Hepatocyte (in vitro differentiated cells): Measurements from ENCODE around the gene SPNS2. TPM values are rescaled to one million over a fixed set of nuclear protein-coding genes. Genes with fewer than 3 reads are reported as not detected.
A peak's percentile ranks its signal among the peaks of the same experiment; 100 is the strongest.

Experiments used
- DNase-seq: peaks from one replicate; pipeline ENCODE4 v3.0.0-alpha.2; 2016; ENCODE audit warnings: low spot score
- H2AFZ ChIP-seq: fragments of 200-600 bp; sonication (generic); 2 replicates; pipeline ENCODE4 v1.6.0; 2016; ENCODE audit warnings: antibody characterized with exemption, mild to moderate bottlenecking
- H3K27ac ChIP-seq: fragments of 200-600 bp; sonication (generic); 2 replicates; pipeline ENCODE4 v1.5.1; 2016; ENCODE audit warnings: mild to moderate bottlenecking
- H3K27me3 ChIP-seq: fragments of 200-600 bp; sonication (generic); 2 replicates; pipeline ENCODE4 v1.6.1; 2016
- H3K36me3 ChIP-seq: fragments of 200-600 bp; sonication (generic); replicated peaks from 2 replicates; pipeline ENCODE4 v1.5.1; 2016; ENCODE audit warnings: low read depth; ENCODE audit not compliant: insufficient read depth
- H3K4me1 ChIP-seq: fragments of 200-600 bp; sonication (generic); 2 replicates; pipeline ENCODE4 v1.5.1; 2016; ENCODE audit warnings: mild to moderate bottlenecking, moderate library complexity; ENCODE audit not compliant: insufficient read depth
- H3K4me2 ChIP-seq: fragments of 200-600 bp; sonication (generic); 2 replicates; pipeline ENCODE4 v1.6.0; 2016
- H3K4me3 ChIP-seq: fragments of 200-600 bp; sonication (generic); 2 replicates; pipeline ENCODE4 v1.5.1; 2016; ENCODE audit warnings: mild to moderate bottlenecking
- H3K79me2 ChIP-seq: fragments of 200-600 bp; sonication (generic); 2 replicates; pipeline ENCODE4 v1.6.0; 2017; ENCODE audit warnings: mild to moderate bottlenecking
- H3K9me2 ChIP-seq: fragments of 200-600 bp; sonication (generic); replicated peaks from 2 replicates; pipeline ENCODE4 v1.6.0; 2017; ENCODE audit warnings: mild to moderate bottlenecking; ENCODE audit not compliant: insufficient read depth
- H3K9me3 ChIP-seq: fragments of 200-600 bp; sonication (generic); 2 replicates; pipeline ENCODE4 v1.5.1; 2016; ENCODE audit warnings: low read depth, mild to moderate bottlenecking
- H4K20me1 ChIP-seq: fragments of 200-600 bp; sonication (generic); 2 replicates; pipeline ENCODE4 v1.6.0; 2016; ENCODE audit warnings: mild to moderate bottlenecking; ENCODE audit not compliant: insufficient read depth, poor library complexity, severe bottlenecking
- EZH2 ChIP-seq: fragments of 200-600 bp; sonication (generic); IDR thresholded peaks from 2 replicates; pipeline ENCODE4 v1.6.1; 2016; ENCODE audit warnings: antibody characterized with exemption, mild to moderate bottlenecking, borderline replicate concordance
- EZH2phosphoT487 ChIP-seq: fragments of 200-600 bp; sonication (generic); IDR thresholded peaks from one replicate; pipeline ENCODE4 v1.6.1; 2018; ENCODE audit warnings: antibody characterized with exemption, mild to moderate bottlenecking, low read depth, moderate library complexity; ENCODE audit not compliant: unreplicated experiment, severe bottlenecking
- WGBS: methylation state at CpG from one replicate; pipeline ENCODE4 v1.1.6; 2016; ENCODE audit warnings: low lambda C conversion rate; ENCODE audit errors: missing lambda C conversion rate; 5-methylcytosine and 5-hydroxymethylcytosine counted together
- polyA plus RNA-seq: library from polyadenylated mRNA; unstranded; fragments of >200 nt; fragmentation: Nextera tagmentation; extraction: Ambion mirVana; gene quantifications from 2 replicates; pipeline ENCODE4 v1.2.1, GENCODE V29; 2016
- total RNA-seq: library from RNA; depleted of rRNA; stranded (reverse); fragments of >200 nt; gene quantifications from 2 replicates; pipeline ENCODE4 v1.2.3, GENCODE V29; 2014
- TF ChIP-seq, protein P1 (sequence below): fragments of 200-600 bp; sonication (generic); IDR thresholded peaks from 2 replicates; pipeline ENCODE4 v1.5.1; 2016; ENCODE audit warnings: antibody characterized with exemption, mild to moderate bottlenecking; ENCODE audit not compliant: poor library complexity

The SPNS2 gene
- total and polyA plus RNA-seq, 2 experiments from 2014 or later: 5.6 to 10.3 TPM

GRCh38 chr17:4479340-4479981 is 19.2 kb upstream of the SPNS2 start:
- Histone ChIP-seq H3K36me3 (no peaks in the 10 kb centered on the region), H3K27ac (peak overlapping the region; percentile 85), H4K20me1 (no peaks in the 10 kb centered on the region), H3K4me1 (peaks cover 65% of the 10 kb centered on the region), H3K4me3 (no peak overlapping the region), H3K27me3 (no peaks in the 10 kb centered on the region), H3K9me2 (no peaks in the 10 kb centered on the region), H3K4me2 (no peak overlapping the region), H3K9me3 (no peaks in the 10 kb centered on the region), H3K79me2 (no peaks in the 10 kb centered on the region), H2AFZ (no peak overlapping the region)
- TF ChIP-seq, protein P1, sequence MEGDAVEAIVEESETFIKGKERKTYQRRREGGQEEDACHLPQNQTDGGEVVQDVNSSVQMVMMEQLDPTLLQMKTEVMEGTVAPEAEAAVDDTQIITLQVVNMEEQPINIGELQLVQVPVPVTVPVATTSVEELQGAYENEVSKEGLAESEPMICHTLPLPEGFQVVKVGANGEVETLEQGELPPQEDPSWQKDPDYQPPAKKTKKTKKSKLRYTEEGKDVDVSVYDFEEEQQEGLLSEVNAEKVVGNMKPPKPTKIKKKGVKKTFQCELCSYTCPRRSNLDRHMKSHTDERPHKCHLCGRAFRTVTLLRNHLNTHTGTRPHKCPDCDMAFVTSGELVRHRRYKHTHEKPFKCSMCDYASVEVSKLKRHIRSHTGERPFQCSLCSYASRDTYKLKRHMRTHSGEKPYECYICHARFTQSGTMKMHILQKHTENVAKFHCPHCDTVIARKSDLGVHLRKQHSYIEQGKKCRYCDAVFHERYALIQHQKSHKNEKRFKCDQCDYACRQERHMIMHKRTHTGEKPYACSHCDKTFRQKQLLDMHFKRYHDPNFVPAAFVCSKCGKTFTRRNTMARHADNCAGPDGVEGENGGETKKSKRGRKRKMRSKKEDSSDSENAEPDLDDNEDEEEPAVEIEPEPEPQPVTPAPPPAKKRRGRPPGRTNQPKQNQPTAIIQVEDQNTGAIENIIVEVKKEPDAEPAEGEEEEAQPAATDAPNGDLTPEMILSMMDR: no peak
- no peak for TF ChIP-seq EZH2phosphoT487
- TF ChIP-seq EZH2: no peak
- no peak for DNase-seq
- 86% methylated on average over 8 of the region's 8 CpGs for WGBS

DNA sequence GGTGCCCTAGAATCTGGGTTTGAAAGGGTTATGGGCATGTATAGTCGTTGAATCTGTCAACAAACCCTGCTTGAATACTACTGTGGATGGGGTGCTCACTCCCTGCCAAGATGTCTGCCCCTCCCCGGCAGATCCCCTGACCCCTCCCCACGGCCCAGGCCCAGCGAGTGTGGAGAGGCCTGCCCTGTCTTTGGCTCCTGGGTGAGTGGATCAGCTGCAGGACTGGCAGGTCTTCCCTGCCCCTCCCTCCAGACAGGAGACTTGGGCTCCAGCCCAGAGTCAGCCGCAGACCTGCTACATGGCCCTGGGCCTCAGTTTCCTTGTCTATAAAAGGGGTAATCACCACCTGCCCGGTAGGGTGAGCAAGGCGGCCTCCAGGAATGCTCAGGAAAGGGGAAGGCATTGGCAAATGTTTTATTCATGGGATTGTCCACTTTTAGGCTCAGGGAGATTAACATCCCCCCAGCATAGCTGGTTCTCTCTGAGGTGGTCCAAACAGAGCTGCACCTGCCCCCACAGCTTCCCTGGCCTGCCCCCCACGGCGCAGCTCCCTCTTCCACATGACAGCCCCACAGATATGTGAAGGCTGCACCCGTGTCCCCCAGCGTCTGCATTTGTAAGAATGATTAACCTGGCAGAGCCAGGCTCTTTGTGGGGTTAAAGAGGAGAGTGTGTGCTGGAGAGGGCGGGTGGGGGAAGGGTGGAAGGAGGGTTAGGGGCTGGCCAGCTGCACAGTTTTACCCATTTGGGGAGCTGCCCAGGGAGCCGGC is 18.5 kb upstream of the SPNS2 start:
- Histone ChIP-seq H4K20me1 (no peaks in the 10 kb centered on the region), H2AFZ (no peak overlapping the region), H3K27ac (peak overlapping the region; percentile 85), H3K79me2 (no peaks in the 10 kb centered on the region), H3K9me3 (no peaks in the 10 kb centered on the region), H3K4me3 (no peak overlapping the region), H3K27me3 (no peaks in the 10 kb centered on the region), H3K9me2 (no peaks in the 10 kb centered on the region), H3K4me1 (peaks cover 65% of the 10 kb centered on the region), H3K36me3 (no peaks in the 10 kb centered on the region), H3K4me2 (peak overlapping the region; percentile 10)
- WGBS: 60% methylated on average over 13 of the region's 13 CpGs
- DNase-seq: no peak
- TF ChIP-seq, protein P1: no peak
- no peak for TF ChIP-seq EZH2

- peak overlapping the region; percentile 85 for H3K27ac ChIP-seq
- H2AFZ ChIP-seq: no peak overlapping the region
- TF ChIP-seq, protein P1: no peak
- peak; percentile 61 for DNase-seq
- no peaks in the 10 kb centered on the region for H3K9me3 ChIP-seq
- H3K27me3 ChIP-seq: no peaks in the 10 kb centered on the region
- no peak overlapping the region for H3K4me3 ChIP-seq
- H3K4me1 ChIP-seq: peaks cover 54% of the 10 kb centered on the region
- no peaks in the 10 kb centered on the region for H3K79me2 ChIP-seq
- no peaks in the 10 kb centered on the region for H4K20me1 ChIP-seq
- no peaks in the 10 kb centered on the region for H3K36me3 ChIP-seq
- no peaks in the 10 kb centered on the region for H3K9me2 ChIP-seq
- H3K4me2 ChIP-seq: peak overlapping the region; percentile 10
- WGBS: 43% methylated on average over 14 of the region's 14 CpGs
Measured at GRCh38 chr17:4480929-4481898, 17.5 kb upstream of the SPNS2 start.
